HepG2 (cell line): Measurements from ENCODE around the gene EGR4. TPM values are rescaled to one million over a fixed set of nuclear protein-coding genes. Genes with fewer than 3 reads are reported as not detected.

Experiments
- ATAC-seq: fragments of 200-7000 bp; cut with Tn5 transposase; 3 replicates; pipeline ENCODE4 v1.9.1; 2020; ENCODE audit warnings: mild to moderate bottlenecking, moderate library complexity
- BruUV-seq: library from RNA; stranded (reverse); fragments of 400-500 nt; replicated peaks from 2 replicates; lab custom pipeline; 2021; lab: Mats Ljungman, UMichigan
- CTCF ChIA-PET: fragments of 300-600 bp; formaldehyde crosslinking; extraction: SDS; loops from one replicate; lab custom pipeline; 2021; ENCODE audit warnings: low total read pairs, inconsistent platforms, low intra/inter-chr PET ratio; lab: Yijun Ruan, JAX
- POLR2A ChIA-PET: fragments of 350-600 bp; sonication (Branson Sonifier 250); formaldehyde crosslinking; loops from one replicate; lab custom pipeline; 2020; ENCODE audit warnings: antibody characterized with exemption, inconsistent platforms; lab: Yijun Ruan, JAX
- DNase-seq: peaks from one replicate; pipeline ENCODE4 v3.0.0-alpha.2; 2015; ENCODE audit warnings: low spot score
- FAIRE-seq: peaks from 3 replicates; lab custom pipeline; 2011; peaks lifted over from hg19 to GRCh38; lab: Jason Lieb, UNC
- H2AFZ ChIP-seq: one replicate; pipeline ENCODE4 v1.6.1; 2011; ENCODE audit warnings: low read length, inconsistent platforms
- H3K27ac ChIP-seq: fragments of 300-600 bp; 3 replicates; pipeline ENCODE4 v1.8.0; 2011; ENCODE audit warnings: mixed run types, mild to moderate bottlenecking, mixed read lengths, low read length, inconsistent platforms; ENCODE audit not compliant: insufficient read depth; ENCODE audit errors: extremely low read length
- H3K27me3 ChIP-seq, 2 experiments: fragments of 200-600 bp in 1 of 2; 2 replicates in 1 of 2; 3 replicates in 1 of 2; pipeline versions ENCODE4 v1.6.0 to v1.8.0; 2011; ENCODE audit warnings: low read length in 2 of 2, mild to moderate bottlenecking in 2 of 2, moderate library complexity in 2 of 2, inconsistent platforms in 1 of 2; ENCODE audit not compliant: insufficient read depth in 2 of 2, control insufficient read depth in 1 of 2
- H3K36me3 ChIP-seq, 2 experiments: fragments of 200-600 bp in 1 of 2; replicated peaks in 1 of 2; 2 replicates in 1 of 2; 3 replicates in 1 of 2; pipeline versions ENCODE4 v1.5.1 to v1.8.0; 2011; ENCODE audit warnings: low read length in 2 of 2, inconsistent platforms in 1 of 2; ENCODE audit not compliant: insufficient read depth in 2 of 2, control insufficient read depth in 1 of 2
- H3K4me1 ChIP-seq: 2 replicates; pipeline ENCODE4 v1.5.1; 2012; ENCODE audit warnings: low read length, inconsistent platforms; ENCODE audit not compliant: insufficient read depth
- H3K4me2 ChIP-seq: 2 replicates; pipeline ENCODE4 v1.6.0; 2011; ENCODE audit warnings: low read depth, low read length, inconsistent platforms
- H3K4me3 ChIP-seq, 3 experiments: fragments of 200-600 bp in 1 of 3; sonication (generic), shearing (Covaris generic) in 1 of 3; replicated peaks in 1 of 3; 2 replicates each; pipeline ENCODE4 v1.5.1; 2011 to 2016; ENCODE audit warnings: low read length in 3 of 3, inconsistent platforms in 2 of 3, low read depth in 2 of 3, mild to moderate bottlenecking in 2 of 3, control low read depth in 1 of 3, mixed read lengths in 1 of 3; ENCODE audit not compliant: insufficient read depth in 1 of 3
- H3K79me2 ChIP-seq: one replicate; pipeline ENCODE4 v1.6.1; 2011; ENCODE audit warnings: low read length, inconsistent platforms; ENCODE audit not compliant: insufficient read depth
- H3K9ac ChIP-seq: 2 replicates; pipeline ENCODE4 v1.6.0; 2011; ENCODE audit warnings: mild to moderate bottlenecking, low read depth, low read length, inconsistent platforms; ENCODE audit not compliant: insufficient read depth
- H3K9me3 ChIP-seq: 2 replicates; pipeline ENCODE4 v1.5.1; 2012; ENCODE audit warnings: mild to moderate bottlenecking, low read length
- H4K20me1 ChIP-seq: 2 replicates; pipeline ENCODE4 v1.6.0; 2011; ENCODE audit warnings: inconsistent platforms, mild to moderate bottlenecking, low read length, moderate library complexity; ENCODE audit not compliant: insufficient read depth
- ARNT2 ChIP-seq: sonication (generic); formaldehyde crosslinking; IDR thresholded peaks from 2 replicates; pipeline ENCODE4 v1.8.0; 2022; ENCODE audit warnings: mild to moderate bottlenecking, low read depth, missing genetic modification reagents, moderate library complexity
- EZH2 ChIP-seq: conservative IDR thresholded peaks from 2 replicates; pipeline ENCODE4 v1.6.1; 2012; ENCODE audit warnings: mild to moderate bottlenecking, low read depth, low read length, moderate library complexity
- MTF2 ChIP-seq: sonication (generic); formaldehyde crosslinking; IDR thresholded peaks from 2 replicates; pipeline ENCODE4 v1.5.0; 2020; ENCODE audit warnings: missing genetic modification reagents, borderline replicate concordance
- NFRKB ChIP-seq: fragments of 450-650 bp; IDR thresholded peaks from 2 replicates; pipeline ENCODE4 v1.6.1; 2017
- PHF21A ChIP-seq: sonication (generic); formaldehyde crosslinking; IDR thresholded peaks from 2 replicates; pipeline ENCODE4 v1.5.0; 2020; ENCODE audit warnings: mild to moderate bottlenecking, missing genetic modification reagents
- SIN3B ChIP-seq: fragments of 150-350 bp; IDR thresholded peaks from 2 replicates; pipeline ENCODE4 v1.6.1; 2014; ENCODE audit warnings: low read length
- SKI ChIP-seq: fragments of 450-650 bp; IDR thresholded peaks from one replicate; pipeline ENCODE4 v1.6.1; 2018; ENCODE audit warnings: mild to moderate bottlenecking; ENCODE audit not compliant: partially characterized antibody
- TRIM24 ChIP-seq: sonication (generic); formaldehyde crosslinking; IDR thresholded peaks from 2 replicates; pipeline ENCODE4 v1.8.0; 2022; ENCODE audit warnings: mild to moderate bottlenecking, missing genetic modification reagents
- ZFX ChIP-seq: sonication (generic); formaldehyde crosslinking; IDR thresholded peaks from 2 replicates; pipeline ENCODE4 v1.4.0; 2020; ENCODE audit warnings: mild to moderate bottlenecking, low read depth, missing genetic modification reagents, moderate library complexity
- ZNF205 ChIP-seq: IDR thresholded peaks from 2 replicates; pipeline ENCODE4 v1.6.1; 2018; ENCODE audit warnings: missing biosample characterization, missing genetic modification reagents
- ZNF446 ChIP-seq: sonication (generic); formaldehyde crosslinking; IDR thresholded peaks from 2 replicates; pipeline ENCODE4 v1.5.0; 2020; ENCODE audit warnings: mild to moderate bottlenecking, missing genetic modification reagents
- ZNF556 ChIP-seq: sonication (generic); formaldehyde crosslinking; IDR thresholded peaks from 2 replicates; pipeline ENCODE4 v1.4.0; 2020; ENCODE audit warnings: mild to moderate bottlenecking, missing genetic modification reagents, borderline replicate concordance
- ZNF558 ChIP-seq: sonication (generic); formaldehyde crosslinking; IDR thresholded peaks from 2 replicates; pipeline ENCODE4 v1.9.0; 2022; ENCODE audit warnings: mild to moderate bottlenecking, missing genetic modification reagents, borderline replicate concordance
- ZNF562 ChIP-seq: sonication (generic); formaldehyde crosslinking; IDR thresholded peaks from 2 replicates; pipeline ENCODE4 v1.8.0; 2022; ENCODE audit warnings: missing genetic modification reagents, borderline replicate concordance
- ZNF773 ChIP-seq: sonication (generic); formaldehyde crosslinking; IDR thresholded peaks from 2 replicates; pipeline ENCODE4 v1.4.0; 2020; ENCODE audit warnings: missing genetic modification reagents, borderline replicate concordance
- ZNF839 ChIP-seq: sonication (generic); formaldehyde crosslinking; IDR thresholded peaks from 2 replicates; pipeline ENCODE4 v1.4.0; 2020; ENCODE audit warnings: missing genetic modification reagents, mild to moderate bottlenecking, borderline replicate concordance
- WGBS: methylation state at CpG from one replicate; pipeline ENCODE4 v1.1.6; 2017; ENCODE audit warnings: low lambda C conversion rate; 5-methylcytosine and 5-hydroxymethylcytosine counted together
- in situ Hi-C: cut with HindIII; loops from 2 replicates; pipeline ENCODE4 v1.10.0; 2017; ENCODE audit warnings: low pct_unique_long_range_greater_than_20kb; ENCODE audit not compliant: extremely low pct_ligation_motif_present
- intact Hi-C: fragments of 100-400 bp; cut with micrococcal nuclease; formaldehyde crosslinking; loops from one replicate; pipeline ENCODE4 v1.10.0; 2022; ENCODE audit not compliant: unreplicated experiment
- polyA plus RNA-seq, 8 experiments: library from polyadenylated mRNA; depleted of rRNA in 3 of 8; stranded (reverse) in 7 of 8; unstranded in 1 of 8; fragments of >200 nt; fragmentation: Illumina TruSeq in 4 of 8; extraction: Trizol in 4 of 8; gene quantifications; 2 replicates each; pipeline versions ENCODE4 v1.2.1 to v1.2.3, GENCODE V29; 2011 to 2016; ENCODE audit warnings: low read depth in 4 of 8, missing spikeins in 1 of 8, mixed read lengths in 1 of 8; ENCODE audit not compliant: insufficient read depth in 1 of 8
- total RNA-seq, 5 experiments: library from RNA; depleted of rRNA; stranded (reverse); fragments of >200 nt; fragmentation: Illumina TruSeq; extraction: Trizol; gene quantifications; 2 replicates each; pipeline ENCODE4 v1.2.3, GENCODE V29; 2016; ENCODE audit warnings: low read depth in 1 of 5
- TF ChIP-seq, protein P1 (sequence below): sonication (generic); formaldehyde crosslinking; IDR thresholded peaks from 2 replicates; pipeline ENCODE4 v1.4.0; 2020; ENCODE audit warnings: mild to moderate bottlenecking, low read depth, missing genetic modification reagents
- TF ChIP-seq, protein P2 (sequence below): sonication (generic); formaldehyde crosslinking; IDR thresholded peaks from 2 replicates; pipeline ENCODE4 v1.4.0; 2020; ENCODE audit warnings: missing genetic modification reagents

Gene EGR4
- total and polyA plus RNA-seq, 2 of the 13 experiments (the other 11 are each of a cell fraction or from before 2014, with no cell fraction given) = not detected

DNA sequence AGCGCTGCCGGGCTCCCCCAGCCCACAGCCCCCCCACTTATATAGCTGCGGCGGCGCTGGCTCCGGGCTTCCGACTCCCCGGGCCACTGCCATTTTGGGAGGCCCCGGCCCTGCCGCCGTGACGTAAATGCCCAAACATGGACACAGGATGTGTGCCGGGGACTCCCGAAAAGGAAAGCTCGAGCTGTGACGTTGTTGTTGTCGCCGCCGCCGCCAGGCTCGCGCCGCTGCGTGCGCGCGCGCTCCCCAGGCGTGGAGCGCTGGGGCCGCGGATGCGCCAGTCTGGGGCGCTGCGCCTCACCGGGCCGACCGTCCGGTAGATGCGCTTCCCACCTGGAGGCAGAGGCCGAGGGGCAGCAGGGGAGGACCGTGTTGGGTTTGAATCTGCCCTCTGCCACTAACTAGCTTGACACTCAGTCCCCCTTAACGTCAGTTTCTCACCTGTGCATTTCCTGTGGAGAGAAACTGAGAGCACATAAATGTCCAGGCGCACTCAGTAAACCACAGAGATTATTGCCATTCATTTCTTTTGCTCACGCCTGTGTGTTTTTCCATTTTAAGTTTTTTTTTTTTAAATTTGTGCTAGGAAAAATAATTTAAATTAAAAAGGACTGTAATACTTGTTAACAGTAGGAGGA lies at the start of gene EGR4 (continued):
- TF ChIP-seq ZFX (CRISPR knock-in tag) = peak; percentile 11; the same call in 1 of the 2 replicates
- no peak for TF ChIP-seq ZNF562 (CRISPR knock-in tag)
- TF ChIP-seq, protein P1, sequence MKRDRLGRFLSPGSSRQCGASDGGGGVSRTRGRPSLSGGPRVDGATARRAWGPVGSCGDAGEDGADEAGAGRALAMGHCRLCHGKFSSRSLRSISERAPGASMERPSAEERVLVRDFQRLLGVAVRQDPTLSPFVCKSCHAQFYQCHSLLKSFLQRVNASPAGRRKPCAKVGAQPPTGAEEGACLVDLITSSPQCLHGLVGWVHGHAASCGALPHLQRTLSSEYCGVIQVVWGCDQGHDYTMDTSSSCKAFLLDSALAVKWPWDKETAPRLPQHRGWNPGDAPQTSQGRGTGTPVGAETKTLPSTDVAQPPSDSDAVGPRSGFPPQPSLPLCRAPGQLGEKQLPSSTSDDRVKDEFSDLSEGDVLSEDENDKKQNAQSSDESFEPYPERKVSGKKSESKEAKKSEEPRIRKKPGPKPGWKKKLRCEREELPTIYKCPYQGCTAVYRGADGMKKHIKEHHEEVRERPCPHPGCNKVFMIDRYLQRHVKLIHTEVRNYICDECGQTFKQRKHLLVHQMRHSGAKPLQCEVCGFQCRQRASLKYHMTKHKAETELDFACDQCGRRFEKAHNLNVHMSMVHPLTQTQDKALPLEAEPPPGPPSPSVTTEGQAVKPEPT = 0 out of 2 replicates have a peak, but pooled peaks have one; percentile 34

DNA sequence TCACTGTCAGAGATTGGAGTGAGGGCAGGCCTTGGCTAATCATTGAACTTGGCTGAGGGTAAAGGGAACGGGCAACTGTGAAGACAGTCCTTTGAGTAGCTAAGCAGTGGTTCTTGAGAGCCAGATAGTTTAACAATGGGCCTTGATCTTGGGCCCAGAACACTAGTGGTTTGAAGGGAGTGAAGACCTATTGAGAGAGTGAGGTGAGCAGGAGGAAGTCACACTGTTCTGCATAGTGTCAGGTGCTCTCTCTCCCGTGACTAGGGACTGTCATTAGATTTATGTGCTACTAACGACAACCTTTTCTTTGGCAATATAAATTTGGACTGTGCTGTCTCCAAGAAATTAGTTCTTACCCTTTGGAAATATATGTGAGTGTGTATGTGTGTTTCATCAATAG lies 47.7 kb upstream of the EGR4 start:
- ChIA-PET POLR2A (no interaction called here), CTCF (no interaction called here)
- WGBS = 15% methylated on average over 3 of the region's 3 CpGs
- H3K36me3 ChIP-seq = no peaks in the 10 kb centered on the region
- intact Hi-C loops (no loop called here), in situ Hi-C loops (no loop called here)
- no peak overlapping the region for H3K4me3 ChIP-seq
- FAIRE-seq (no peak), DNase-seq (no peak), ATAC-seq (peak; percentile 31; the same call in 1 of the 3 replicates)
- no peaks in the 10 kb centered on the region for H3K79me2 ChIP-seq
- H3K4me2 ChIP-seq = no peak overlapping the region
- TF ChIP-seq EZH2 (no peak), ZNF556 (CRISPR knock-in tag) (no peak), ZNF558 (no peak), MTF2 (CRISPR knock-in tag) (no peak), ZNF773 (CRISPR knock-in tag) (no peak), NFRKB (no peak), ARNT2 (CRISPR knock-in tag) (no peak), ZNF839 (CRISPR knock-in tag) (no peak), PHF21A (CRISPR knock-in tag) (no peak), TRIM24 (CRISPR knock-in tag) (no peak), ZNF446 (CRISPR knock-in tag) (no peak), ZNF205 (CRISPR knock-in tag) (no peak), SIN3B (no peak), SKI (no peak)
- TF ChIP-seq, protein P2, sequence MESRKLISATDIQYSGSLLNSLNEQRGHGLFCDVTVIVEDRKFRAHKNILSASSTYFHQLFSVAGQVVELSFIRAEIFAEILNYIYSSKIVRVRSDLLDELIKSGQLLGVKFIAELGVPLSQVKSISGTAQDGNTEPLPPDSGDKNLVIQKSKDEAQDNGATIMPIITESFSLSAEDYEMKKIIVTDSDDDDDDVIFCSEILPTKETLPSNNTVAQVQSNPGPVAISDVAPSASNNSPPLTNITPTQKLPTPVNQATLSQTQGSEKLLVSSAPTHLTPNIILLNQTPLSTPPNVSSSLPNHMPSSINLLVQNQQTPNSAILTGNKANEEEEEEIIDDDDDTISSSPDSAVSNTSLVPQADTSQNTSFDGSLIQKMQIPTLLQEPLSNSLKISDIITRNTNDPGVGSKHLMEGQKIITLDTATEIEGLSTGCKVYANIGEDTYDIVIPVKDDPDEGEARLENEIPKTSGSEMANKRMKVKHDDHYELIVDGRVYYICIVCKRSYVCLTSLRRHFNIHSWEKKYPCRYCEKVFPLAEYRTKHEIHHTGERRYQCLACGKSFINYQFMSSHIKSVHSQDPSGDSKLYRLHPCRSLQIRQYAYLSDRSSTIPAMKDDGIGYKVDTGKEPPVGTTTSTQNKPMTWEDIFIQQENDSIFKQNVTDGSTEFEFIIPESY (CRISPR knock-in tag) = no peak
- BruUV-seq = no TSS peak
- H3K27ac ChIP-seq = no peak overlapping the region
- no peaks in the 10 kb centered on the region for H3K9me3 ChIP-seq
- H4K20me1 ChIP-seq = no peaks in the 10 kb centered on the region
- peaks cover 9% of the 10 kb centered on the region; the same call in 1 of the 2 replicates for H3K4me1 ChIP-seq
- H2AFZ ChIP-seq = no peak overlapping the region
- H3K27me3 ChIP-seq = peaks cover 0 to 6% of the 10 kb centered on the region in 2 experiments; a peak in 2 of 5 replicates
- H3K9ac ChIP-seq = no peak overlapping the region
